ENCODE measurements around the gene MYBL2.

GRCh38 chr20:43715511-43715910 is 48.6 kb downstream of the MYBL2 start:
- TF ChIP-seq CTCF (conservative IDR thresholded peaks at IDR 0.05 in 1 of 2, IDR thresholded peaks at IDR 0.05 in 1 of 2; ENCODE audit: extremely low read depth in 1 of 2, insufficient read depth in 1 of 2, low read depth in 1 of 2, low read length in 2 of 2) = no peak
- TF ChIP-seq EZH2 (IDR thresholded peaks at IDR 0.05; ENCODE audit: borderline replicate concordance, low read length) = no peak

Data from mammary epithelial cell (primary cell).